A673 (cell line): ENCODE data around the gene HELZ2. TPM values are rescaled to one million over a fixed set of nuclear protein-coding genes. Genes with fewer than 3 reads are reported as not detected.

Source experiments
- BruUV-seq: library from RNA; stranded (reverse); fragments of 400-500 nt; replicated peaks from 2 replicates; lab custom pipeline; 2021; lab: Mats Ljungman, UMichigan
- CTCF ChIA-PET: fragments of 300-600 bp; sonication (Branson Sonifier 250); formaldehyde crosslinking; loops from one replicate; lab custom pipeline; 2022; ENCODE audit warnings: antibody characterized with exemption; lab: Charles Lee
- POLR2A ChIA-PET: fragments of 300-600 bp; sonication (Branson Sonifier 250); formaldehyde crosslinking; loops from one replicate; lab custom pipeline; 2022; ENCODE audit warnings: antibody characterized with exemption; ENCODE audit not compliant: low non-redundant PET; lab: Charles Lee
- DNase-seq: peaks from one replicate; pipeline ENCODE4 v3.0.0-alpha.2; 2015; ENCODE audit warnings: low spot score
- H3K27ac ChIP-seq: fragments of 200-600 bp; sonication (generic); 2 replicates; pipeline ENCODE4 v1.5.1; 2016; ENCODE audit warnings: mixed run types, low read depth, mild to moderate bottlenecking, mixed read lengths, antibody characterized with exemption, low read length; ENCODE audit not compliant: poor library complexity, severe bottlenecking
- H3K27me3 ChIP-seq: fragments of 200-600 bp; sonication (generic); replicated peaks from 2 replicates; pipeline ENCODE4 v1.6.1; 2017; ENCODE audit warnings: mixed run types, low read depth, mild to moderate bottlenecking, mixed read lengths, antibody characterized with exemption, low read length; ENCODE audit not compliant: insufficient read depth, poor library complexity
- H3K36me3 ChIP-seq: fragments of 200-600 bp; sonication (generic); 2 replicates; pipeline ENCODE4 v1.6.1; 2016; ENCODE audit warnings: mixed run types, mild to moderate bottlenecking, mixed read lengths, antibody characterized with exemption, low read length; ENCODE audit not compliant: insufficient read depth, poor library complexity, severe bottlenecking
- H3K4me1 ChIP-seq: fragments of 200-600 bp; sonication (generic); 2 replicates; pipeline ENCODE4 v1.6.1; 2017; ENCODE audit warnings: mixed run types, mild to moderate bottlenecking, mixed read lengths, antibody characterized with exemption, low read length; ENCODE audit not compliant: insufficient read depth, poor library complexity, severe bottlenecking
- H3K4me3 ChIP-seq: fragments of 200-600 bp; sonication (generic); 2 replicates; pipeline ENCODE4 v1.5.1; 2016; ENCODE audit warnings: low read depth, mixed run types, mild to moderate bottlenecking, mixed read lengths, low read length; ENCODE audit not compliant: poor library complexity, severe bottlenecking
- H3K9me3 ChIP-seq: fragments of 200-600 bp; sonication (generic); 2 replicates; pipeline ENCODE4 v1.6.1; 2016; ENCODE audit warnings: mixed run types, low read depth, mild to moderate bottlenecking, mixed read lengths, antibody characterized with exemption, low read length; ENCODE audit not compliant: poor library complexity, severe bottlenecking
- EZH2 ChIP-seq: fragments of 200-600 bp; sonication (generic); IDR thresholded peaks from 2 replicates; pipeline ENCODE4 v1.6.1; 2017; ENCODE audit warnings: borderline replicate concordance, low read depth, mild to moderate bottlenecking, mixed read lengths, antibody characterized with exemption, low read length; ENCODE audit not compliant: poor library complexity, severe bottlenecking
- intact Hi-C: fragments of 100-400 bp; cut with micrococcal nuclease; formaldehyde crosslinking; loops from one replicate; pipeline ENCODE4 v1.10.0; 2022; ENCODE audit not compliant: unreplicated experiment
- total RNA-seq: library from RNA; stranded (reverse); gene quantifications from 2 replicates; pipeline ENCODE4 v1.2.3, GENCODE V29; 2021
- TF ChIP-seq, protein P1 (sequence below): fragments of 300-800, 200-600 bp; sonication (generic); conservative IDR thresholded peaks from 2 replicates; pipeline ENCODE4 v1.5.1; 2017; ENCODE audit warnings: low read depth, mild to moderate bottlenecking, antibody characterized with exemption, low read length, moderate library complexity, mixed read lengths

Gene HELZ2
- total RNA-seq, 1 experiment from 2014 or later: 21.0 TPM

DNA sequence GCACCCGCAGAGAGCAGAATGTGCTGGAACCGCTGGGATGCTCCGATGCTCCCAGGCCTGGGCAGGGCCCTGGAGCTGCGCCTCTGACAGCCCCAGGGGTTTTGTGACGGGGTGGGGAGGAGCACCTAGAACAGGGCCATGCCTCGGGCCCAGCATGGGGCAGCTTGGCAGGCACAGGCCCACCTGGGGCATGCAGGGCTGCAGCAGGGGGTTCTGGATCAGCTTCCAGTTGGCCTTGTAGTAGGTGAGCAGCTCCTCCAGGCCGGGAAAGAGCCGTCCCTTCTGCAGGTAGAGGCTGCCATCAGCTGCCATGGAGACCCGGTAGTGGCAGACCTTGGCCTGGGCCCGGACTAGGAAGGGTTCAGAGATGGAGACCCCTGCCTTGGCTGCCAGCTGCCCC is 30.9 kb downstream of the HELZ2 start:
- no TSS peak for BruUV-seq
- H3K36me3 ChIP-seq: no peaks in the 10 kb centered on the region
- no peaks in the 10 kb centered on the region for H3K9me3 ChIP-seq
- intact Hi-C loops: no loop called here
- no peak overlapping the region for H3K27ac ChIP-seq
- POLR2A ChIA-PET: no interaction called here
- no peaks in the 10 kb centered on the region for H3K4me1 ChIP-seq
- DNase-seq: no peak
- no peak for TF ChIP-seq EZH2
- TF ChIP-seq, protein P1, sequence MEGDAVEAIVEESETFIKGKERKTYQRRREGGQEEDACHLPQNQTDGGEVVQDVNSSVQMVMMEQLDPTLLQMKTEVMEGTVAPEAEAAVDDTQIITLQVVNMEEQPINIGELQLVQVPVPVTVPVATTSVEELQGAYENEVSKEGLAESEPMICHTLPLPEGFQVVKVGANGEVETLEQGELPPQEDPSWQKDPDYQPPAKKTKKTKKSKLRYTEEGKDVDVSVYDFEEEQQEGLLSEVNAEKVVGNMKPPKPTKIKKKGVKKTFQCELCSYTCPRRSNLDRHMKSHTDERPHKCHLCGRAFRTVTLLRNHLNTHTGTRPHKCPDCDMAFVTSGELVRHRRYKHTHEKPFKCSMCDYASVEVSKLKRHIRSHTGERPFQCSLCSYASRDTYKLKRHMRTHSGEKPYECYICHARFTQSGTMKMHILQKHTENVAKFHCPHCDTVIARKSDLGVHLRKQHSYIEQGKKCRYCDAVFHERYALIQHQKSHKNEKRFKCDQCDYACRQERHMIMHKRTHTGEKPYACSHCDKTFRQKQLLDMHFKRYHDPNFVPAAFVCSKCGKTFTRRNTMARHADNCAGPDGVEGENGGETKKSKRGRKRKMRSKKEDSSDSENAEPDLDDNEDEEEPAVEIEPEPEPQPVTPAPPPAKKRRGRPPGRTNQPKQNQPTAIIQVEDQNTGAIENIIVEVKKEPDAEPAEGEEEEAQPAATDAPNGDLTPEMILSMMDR: no peak
- CTCF ChIA-PET: no interaction called here
- peaks cover 40% of the 10 kb centered on the region for H3K27me3 ChIP-seq
- H3K4me3 ChIP-seq: no peak overlapping the region

DNA sequence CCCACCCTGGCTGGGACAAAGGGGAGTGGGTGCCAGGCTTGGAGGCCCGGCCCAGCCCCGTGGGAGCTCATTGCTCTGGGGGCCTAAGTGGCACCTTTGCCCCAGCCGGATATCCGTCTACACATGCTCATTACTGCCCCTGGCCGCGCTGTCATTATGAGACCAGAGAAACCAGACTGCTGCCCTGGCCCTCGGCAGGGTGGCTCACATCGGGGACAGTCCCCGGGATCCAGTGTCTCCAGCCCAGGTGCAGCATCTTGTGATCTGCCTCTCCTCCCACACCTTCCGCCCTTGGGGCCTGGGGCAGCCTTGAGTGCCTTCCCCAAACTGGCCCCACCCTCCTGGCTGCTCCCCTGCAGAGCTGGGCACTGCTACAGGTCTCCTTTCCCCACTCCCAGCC is 31.3 kb downstream of the HELZ2 start:
- BruUV-seq: no TSS peak
- no peaks in the 10 kb centered on the region for H3K9me3 ChIP-seq
- H3K4me3 ChIP-seq: no peak overlapping the region
- intact Hi-C loops: no loop called here
- DNase-seq: no peak
- no peak for TF ChIP-seq EZH2
- TF ChIP-seq, protein P1: no peak
- peaks cover 36% of the 10 kb centered on the region for H3K27me3 ChIP-seq
- POLR2A ChIA-PET: interaction anchor here (0.5 kb wide), 1 partner anchor 116 kb away, joined by 3 read pairs; the partner anchor contains the start of gene RTEL1
- CTCF ChIA-PET: no interaction called here
- no peak overlapping the region for H3K27ac ChIP-seq
- H3K4me1 ChIP-seq: peaks cover 1% of the 10 kb centered on the region
- no peaks in the 10 kb centered on the region for H3K36me3 ChIP-seq

DNA sequence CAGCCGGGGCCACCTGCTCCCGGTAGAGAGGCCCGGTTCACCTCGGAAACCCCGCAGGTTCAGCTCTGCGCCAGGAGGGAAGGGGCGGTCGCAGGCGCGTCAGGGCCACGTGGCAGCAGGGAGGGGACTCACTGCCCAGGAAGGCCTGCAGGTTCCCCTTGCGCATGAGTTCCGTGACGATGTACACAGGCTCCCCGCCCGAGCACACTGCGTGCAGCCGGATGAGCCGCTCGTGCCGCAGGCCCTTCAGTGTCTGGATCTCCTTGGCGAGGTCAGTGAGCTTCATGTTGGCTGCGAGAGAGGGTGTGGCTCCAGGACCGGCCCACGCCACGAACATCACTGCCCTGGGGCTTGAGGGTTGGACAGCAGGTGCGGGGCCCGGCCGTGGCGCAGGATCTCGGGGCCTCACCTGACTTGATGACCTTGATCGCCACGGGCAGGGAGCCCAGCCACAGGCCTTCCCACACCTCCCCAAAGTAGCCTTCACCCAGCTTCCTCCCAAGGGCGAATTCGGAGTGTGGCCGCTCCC is 31.9 kb downstream of the HELZ2 start:
- Histone ChIP-seq H3K4me3 (no peak overlapping the region), H3K9me3 (no peaks in the 10 kb centered on the region), H3K4me1 (peaks cover 5% of the 10 kb centered on the region), H3K27me3 (peaks cover 30% of the 10 kb centered on the region), H3K36me3 (no peaks in the 10 kb centered on the region), H3K27ac (no peak overlapping the region)
- TF ChIP-seq, protein P1: no peak
- TF ChIP-seq EZH2: no peak
- no peak for DNase-seq
- no TSS peak for BruUV-seq
- POLR2A ChIA-PET: interaction anchor here (0.5 kb wide), 1 partner anchor 116 kb away, joined by 3 read pairs; the partner anchor contains the start of gene RTEL1
- intact Hi-C loops: no loop called here
- CTCF ChIA-PET: no interaction called here
